GM12878 (cell line): ENCODE results near the gene IGFBP6. TPM values are rescaled to one million over a fixed set of nuclear protein-coding genes. Genes with fewer than 3 reads are reported as not detected.

Experiments
- ATAC-seq: fragments of 200-7000 bp; cut with Tn5 transposase; 3 replicates; pipeline ENCODE4 v1.9.1; 2020; ENCODE audit warnings: mild to moderate bottlenecking, moderate library complexity
- BruUV-seq: library from RNA; stranded (reverse); fragments of 400-500 nt; replicated peaks from 2 replicates; lab custom pipeline; 2021; lab: Mats Ljungman, UMichigan
- CTCF ChIA-PET: fragments of 300-600 bp; sonication (Branson Sonifier 250); formaldehyde crosslinking; extraction: SDS; loops from one replicate; lab custom pipeline; 2021; ENCODE audit warnings: inconsistent platforms; lab: Yijun Ruan, JAX
- POLR2A ChIA-PET: fragments of 350-600 bp; formaldehyde crosslinking; extraction: SDS; loops from one replicate; lab custom pipeline; 2021; ENCODE audit warnings: inconsistent platforms; lab: Charles Lee
- RAD21 ChIA-PET: fragments of 300-600 bp; sonication (Branson Sonifier 250); formaldehyde crosslinking; loops from one replicate; lab custom pipeline; 2023; ENCODE audit warnings: antibody characterized with exemption; ENCODE audit not compliant: unreplicated experiment; lab: Charles Lee
- SMC1A ChIA-PET: fragments of 300-600 bp; sonication (Branson Sonifier 250); formaldehyde crosslinking; loops from one replicate; lab custom pipeline; 2023; ENCODE audit not compliant: unreplicated experiment, uncharacterized antibody; lab: Charles Lee
- DNase-seq: peaks from one replicate; pipeline ENCODE4 v3.0.0-alpha.2; 2011; ENCODE audit warnings: low read depth, low spot score
- FAIRE-seq: peaks from 3 replicates; lab custom pipeline; 2011; peaks lifted over from hg19 to GRCh38; lab: Jason Lieb, UNC
- H2AFZ ChIP-seq: 2 replicates; pipeline ENCODE4 v1.6.0; 2011; ENCODE audit warnings: low read depth, low read length, control low read depth; ENCODE audit not compliant: control insufficient read depth
- H3K27ac ChIP-seq: 2 replicates; pipeline ENCODE4 v1.5.1; 2011; ENCODE audit warnings: control low read depth; ENCODE audit not compliant: control insufficient read depth, insufficient read depth
- H3K27me3 ChIP-seq, 2 experiments: replicated peaks in 1 of 2; 2 replicates each; pipeline versions ENCODE4 v1.6.0 to v1.6.1; 2011; ENCODE audit warnings: low read length in 1 of 2; ENCODE audit not compliant: control insufficient read depth in 2 of 2, insufficient read depth in 2 of 2
- H3K36me3 ChIP-seq, 2 experiments: 2 replicates each; pipeline ENCODE4 v1.5.1; 2011; ENCODE audit warnings: low read length in 1 of 2; ENCODE audit not compliant: control insufficient read depth in 2 of 2, insufficient read depth in 2 of 2
- H3K4me1 ChIP-seq: 2 replicates; pipeline ENCODE4 v1.6.1; 2011; ENCODE audit warnings: mild to moderate bottlenecking, low read length, moderate library complexity, mixed read lengths; ENCODE audit not compliant: control insufficient read depth, insufficient read depth
- H3K4me2 ChIP-seq: 2 replicates; pipeline ENCODE4 v1.6.0; 2011; ENCODE audit warnings: control low read depth; ENCODE audit not compliant: control insufficient read depth, insufficient read depth
- H3K4me3 ChIP-seq: fragments of 200-600 bp; sonication (generic); 2 replicates; pipeline ENCODE4 v1.5.1; 2016
- H3K79me2 ChIP-seq: 2 replicates; pipeline ENCODE4 v1.6.0; 2011; ENCODE audit warnings: low read length; ENCODE audit not compliant: control insufficient read depth, insufficient read depth
- H3K9ac ChIP-seq: 2 replicates; pipeline ENCODE4 v1.8.0; 2011; ENCODE audit warnings: low read length, control low read depth, mixed read lengths; ENCODE audit not compliant: control insufficient read depth, insufficient read depth
- H3K9me3 ChIP-seq: replicated peaks from 3 replicates; pipeline ENCODE4 v1.5.1; 2011; ENCODE audit warnings: mild to moderate bottlenecking, low read length; ENCODE audit not compliant: control insufficient read depth, insufficient read depth
- H4K20me1 ChIP-seq: 2 replicates; pipeline ENCODE4 v1.6.0; 2011; ENCODE audit not compliant: control insufficient read depth, insufficient read depth
- CREM ChIP-seq: IDR thresholded peaks from 2 replicates; pipeline ENCODE4 v1.6.1; 2014; ENCODE audit warnings: antibody characterized with exemption, low read depth
- GABPA ChIP-seq: IDR thresholded peaks from 2 replicates; pipeline ENCODE4 v1.6.1; 2014; ENCODE audit warnings: antibody characterized with exemption, low read depth, mild to moderate bottlenecking, inconsistent platforms
- GATAD2B ChIP-seq: fragments of 450-650 bp; conservative IDR thresholded peaks from 2 replicates; pipeline ENCODE4 v1.6.1; 2017; ENCODE audit warnings: low read depth, mild to moderate bottlenecking, moderate library complexity
- MEF2A ChIP-seq: IDR thresholded peaks from 2 replicates; pipeline ENCODE4 v1.6.1; 2011; ENCODE audit warnings: low read depth, mild to moderate bottlenecking, low read length, moderate library complexity; ENCODE audit not compliant: insufficient read depth
- NBN ChIP-seq: fragments of 450-650 bp; IDR thresholded peaks from 2 replicates; pipeline ENCODE4 v1.6.1; 2016
- NFYA ChIP-seq: IDR thresholded peaks from 2 replicates; pipeline ENCODE4 v1.6.1; 2011; ENCODE audit warnings: low read depth, mild to moderate bottlenecking, low read length, improper control_type of control experiment, borderline replicate concordance
- RAD21 ChIP-seq: IDR thresholded peaks from 2 replicates; pipeline ENCODE4 v1.6.1; 2011; ENCODE audit warnings: mild to moderate bottlenecking, low read depth, low read length, moderate library complexity; ENCODE audit not compliant: insufficient read depth
- RB1 ChIP-seq: fragments of 450-650 bp; formaldehyde crosslinking; IDR thresholded peaks from 2 replicates; pipeline ENCODE4 v1.6.1; 2017; ENCODE audit warnings: mild to moderate bottlenecking, borderline replicate concordance
- RFX5 ChIP-seq: IDR thresholded peaks from 2 replicates; pipeline ENCODE4 v1.6.1; 2011; ENCODE audit warnings: low read depth, low read length, improper control_type of control experiment
- SIN3A ChIP-seq: IDR thresholded peaks from 2 replicates; pipeline ENCODE4 v1.6.1; 2012; ENCODE audit warnings: low read depth, low read length, improper control_type of control experiment
- SUZ12 ChIP-seq: fragments of 200-600 bp; sonication (generic); IDR thresholded peaks from one replicate; pipeline ENCODE4 v1.6.1; 2018; ENCODE audit warnings: antibody characterized with exemption, mild to moderate bottlenecking; ENCODE audit not compliant: unreplicated experiment
- TBL1XR1 ChIP-seq: IDR thresholded peaks from 2 replicates; pipeline ENCODE4 v1.6.1; 2012; ENCODE audit warnings: low read depth, low read length, improper control_type of control experiment
- WGBS: methylation state at CpG from one replicate; pipeline ENCODE4 v1.1.6; 2016; ENCODE audit warnings: low lambda C conversion rate; ENCODE audit not compliant: insufficient replicate concordance, insufficient coverage; ENCODE audit errors: missing lambda C conversion rate; 5-methylcytosine and 5-hydroxymethylcytosine counted together
- in situ Hi-C: fragments of 300-500 bp; cut with MboI; formaldehyde crosslinking; loops from 9 replicates; pipeline ENCODE4 v1.14.3; 2018; ENCODE audit warnings: mixed read lengths
- intact Hi-C: fragments of 100-400 bp; cut with micrococcal nuclease; formaldehyde crosslinking; loops from one replicate; pipeline ENCODE4 v1.14.2; 2022; ENCODE audit not compliant: unreplicated experiment
- polyA plus RNA-seq, 11 experiments: library from polyadenylated mRNA; depleted of rRNA in 4 of 11; unstranded in 6 of 11; stranded (reverse) in 5 of 11; fragments of >200 nt; fragmentation: Nextera tagmentation in 4 of 11; fragmentation: Illumina TruSeq in 1 of 11; extraction: Ambion mirVana in 4 of 11; extraction: Trizol in 1 of 11; gene quantifications; 1 replicate in 1 of 11; 2 replicates in 10 of 11; pipeline versions ENCODE4 v1.2.1 to v1.2.3, GENCODE V29; 2011 to 2016; ENCODE audit warnings: inconsistent platforms in 2 of 11, missing spikeins in 2 of 11, low read depth in 1 of 11
- total RNA-seq, 4 experiments: library from RNA; depleted of rRNA in 3 of 4; stranded (reverse); fragments of >200 nt in 3 of 4; fragmentation: Illumina TruSeq in 1 of 4; extraction: Trizol in 1 of 4; gene quantifications; 2 replicates each; pipeline versions ENCODE4 v1.2.1 to v1.2.3, GENCODE V29; 2013 to 2021
- TF ChIP-seq, protein P1 (sequence below): fragments of 450-650 bp; conservative IDR thresholded peaks from 2 replicates; pipeline ENCODE4 v1.6.1; 2017; ENCODE audit warnings: mild to moderate bottlenecking, moderate library complexity

IGFBP6 gene
- total and polyA plus RNA-seq, 10 of the 15 experiments (the other 5 are each of a cell fraction or from before 2014, with no cell fraction given) = 0.09 to 0.87 (median 0.56) TPM; not detected in 3

DNA sequence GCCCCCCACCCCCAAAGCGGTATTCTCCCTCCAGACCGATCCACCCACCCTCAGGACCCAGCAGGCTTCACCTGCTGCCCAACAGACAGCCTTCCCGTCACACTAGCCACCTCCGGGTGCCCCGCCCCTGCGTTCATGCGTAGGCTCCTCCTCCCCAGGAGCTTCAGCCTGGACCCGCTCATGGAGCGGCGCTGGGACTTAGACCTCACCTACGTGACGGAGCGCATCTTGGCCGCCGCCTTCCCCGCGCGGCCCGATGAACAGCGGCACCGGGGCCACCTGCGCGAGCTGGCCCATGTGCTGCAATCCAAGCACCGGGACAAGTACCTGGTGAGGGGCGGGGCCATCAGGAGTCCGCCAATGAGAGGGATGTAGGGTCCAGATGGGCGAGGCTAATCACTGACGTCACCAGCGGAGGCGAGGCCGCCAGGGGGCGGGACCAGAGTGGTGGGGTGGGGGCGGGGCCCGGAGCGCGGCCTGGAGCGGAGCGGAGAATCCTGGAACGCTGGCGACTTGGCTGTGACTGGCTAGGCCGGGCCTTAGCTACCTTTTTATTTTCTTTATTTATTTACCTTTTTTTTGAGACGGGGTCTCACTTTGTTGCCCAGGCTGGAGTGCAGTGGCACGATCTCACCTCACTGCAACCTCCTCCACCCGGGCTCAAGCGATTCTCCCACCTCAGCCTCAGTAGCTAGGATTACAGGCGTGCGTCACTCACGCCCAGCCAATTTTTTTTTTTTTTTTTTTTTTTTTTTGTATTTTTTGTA lies 43.2 kb upstream of the IGFBP6 start (continued):
- TF ChIP-seq GABPA = no peak
- TF ChIP-seq RB1 = no peak
- no peak for TF ChIP-seq RFX5
- TF ChIP-seq NBN = 0 out of 2 replicates have a peak, but pooled peaks have one; percentile 25
- TF ChIP-seq CREM = peak; percentile 47; the same call in 1 of the 2 replicates
- 0 out of 2 replicates have a peak, but pooled peaks have one; percentile 18 for TF ChIP-seq GATAD2B

GRCh38 chr12:53055471-53056266 lies 41.8 kb upstream of the IGFBP6 start:
- POLR2A ChIA-PET = no interaction called here
- no peaks in the 10 kb centered on the region for H3K79me2 ChIP-seq
- FAIRE-seq = no peak

More at GRCh38 chr12:53055471-53056266, 41.8 kb upstream of the IGFBP6 start:
- peaks cover 6% of the 10 kb centered on the region for H3K4me1 ChIP-seq
- TF ChIP-seq, protein P1, sequence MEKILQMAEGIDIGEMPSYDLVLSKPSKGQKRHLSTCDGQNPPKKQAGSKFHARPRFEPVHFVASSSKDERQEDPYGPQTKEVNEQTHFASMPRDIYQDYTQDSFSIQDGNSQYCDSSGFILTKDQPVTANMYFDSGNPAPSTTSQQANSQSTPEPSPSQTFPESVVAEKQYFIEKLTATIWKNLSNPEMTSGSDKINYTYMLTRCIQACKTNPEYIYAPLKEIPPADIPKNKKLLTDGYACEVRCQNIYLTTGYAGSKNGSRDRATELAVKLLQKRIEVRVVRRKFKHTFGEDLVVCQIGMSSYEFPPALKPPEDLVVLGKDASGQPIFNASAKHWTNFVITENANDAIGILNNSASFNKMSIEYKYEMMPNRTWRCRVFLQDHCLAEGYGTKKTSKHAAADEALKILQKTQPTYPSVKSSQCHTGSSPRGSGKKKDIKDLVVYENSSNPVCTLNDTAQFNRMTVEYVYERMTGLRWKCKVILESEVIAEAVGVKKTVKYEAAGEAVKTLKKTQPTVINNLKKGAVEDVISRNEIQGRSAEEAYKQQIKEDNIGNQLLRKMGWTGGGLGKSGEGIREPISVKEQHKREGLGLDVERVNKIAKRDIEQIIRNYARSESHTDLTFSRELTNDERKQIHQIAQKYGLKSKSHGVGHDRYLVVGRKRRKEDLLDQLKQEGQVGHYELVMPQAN = no peak
- TF ChIP-seq MEF2A (no peak), TBL1XR1 (no peak), SUZ12 (no peak), RAD21 (no peak), SIN3A (no peak), NFYA (no peak)
- no peak overlapping the region for H3K27ac ChIP-seq
- H3K36me3 ChIP-seq = no peaks in the 10 kb centered on the region
- intact Hi-C loops (no loop called here), in situ Hi-C loops (no loop called here)
- no peak for DNase-seq
- no peaks in the 10 kb centered on the region; the same call in 1 of the 2 replicates for H4K20me1 ChIP-seq
- H2AFZ ChIP-seq = no peak overlapping the region
- H3K4me3 ChIP-seq = no peak overlapping the region
- BruUV-seq = no TSS peak
- no peak for ATAC-seq
- CTCF ChIA-PET = interaction anchor here (3.6 to 4.5 kb wide), 2 partner anchors 10 to 44 kb away, joined by 17 to 38 read pairs; no protein-coding TSS in a partner anchor
- 29% methylated on average over 15 of the region's 15 CpGs for WGBS
- no peak overlapping the region for H3K9ac ChIP-seq
- no peaks in the 10 kb centered on the region for H3K27me3 ChIP-seq
- SMC1A ChIA-PET = interaction anchor here (1.3 kb wide), 1 partner anchor 10 kb away, joined by 3 read pairs; no protein-coding TSS in a partner anchor
- no peak overlapping the region for H3K4me2 ChIP-seq
- RAD21 ChIA-PET = interaction anchor here (1.1 to 1.5 kb wide), 2 partner anchors 23 to 44 kb away, joined by 3 to 4 read pairs; partner anchors contain the start of gene SPRYD3
- H3K9me3 ChIP-seq = no peaks in the 10 kb centered on the region
